Erythroblast (primary cell): Measurements from ENCODE around the gene PATJ.

Experiments
- GATA1 ChIP-seq: IDR thresholded peaks from 2 replicates; pipeline ENCODE4 v1.6.1; 2011; ENCODE audit warnings: low read depth, mild to moderate bottlenecking, control low read depth, low read length, moderate library complexity
- POLR2A ChIP-seq: IDR thresholded peaks from 2 replicates; pipeline ENCODE4 v1.6.1; 2011; ENCODE audit warnings: mild to moderate bottlenecking, low read length

DNA sequence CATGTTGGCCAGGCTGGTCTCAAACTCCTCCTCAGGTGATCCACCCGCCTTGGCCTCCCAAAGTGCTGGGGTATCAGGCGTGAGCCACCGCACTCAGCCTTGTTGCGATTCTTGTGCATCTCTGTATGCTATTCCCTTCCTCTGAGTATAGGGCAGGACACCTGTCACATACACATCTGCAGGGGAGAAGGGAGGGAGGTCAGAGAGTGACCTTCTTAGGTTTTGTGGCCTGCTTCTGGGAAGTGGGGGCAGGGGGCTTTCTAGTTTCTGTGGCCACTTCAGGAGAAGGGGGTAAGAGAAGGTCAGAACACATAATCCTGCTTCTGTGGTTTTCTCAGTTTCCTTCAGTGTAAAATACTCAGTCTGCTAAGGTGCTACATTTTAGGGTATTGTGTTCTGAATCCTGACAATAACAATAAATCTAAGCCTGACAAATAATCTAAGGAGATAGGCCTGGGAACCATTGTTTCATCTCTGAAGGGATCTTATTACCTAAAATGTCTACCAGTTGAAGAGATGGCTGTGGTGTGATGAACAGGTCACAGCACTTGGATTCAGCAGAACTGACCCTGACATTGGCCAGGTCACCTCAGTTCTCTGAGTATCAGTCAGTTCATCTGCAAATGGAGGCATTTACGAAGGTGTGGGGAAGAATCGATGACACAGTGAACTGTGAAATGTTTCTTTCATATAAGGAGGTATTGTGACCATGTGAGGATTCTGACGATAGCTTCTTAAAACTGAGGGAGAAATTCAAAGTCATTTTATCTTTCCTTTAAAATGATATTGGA is 239.8 kb downstream of the PATJ start:
- TF ChIP-seq POLR2A (no peak), GATA1 (no peak)
